Gastroesophageal sphincter (tissue), 4 donors: ENCODE results near the gene ZNF485. TPM values are rescaled to one million over a fixed set of nuclear protein-coding genes. Genes with fewer than 3 reads are reported as not detected.

Experiments
- ATAC-seq: fragments of 150-250 bp; one replicate; pipeline ENCODE4 v1.9.1; 2016; ENCODE audit warnings: mild to moderate bottlenecking, moderate library complexity
- H3K27ac ChIP-seq, 4 donors: fragments of 200-600 bp; sonication (generic) in 3 of 4; 1 replicate in 3 of 4; 2 replicates in 1 of 4; pipeline ENCODE4 v1.5.1; 2016 to 2019
- H3K27me3 ChIP-seq: fragments of 200-600 bp; sonication (generic); one replicate; pipeline ENCODE4 v1.5.1; 2019
- H3K36me3 ChIP-seq, 2 donors: fragments of 200-600 bp; sonication (generic); one replicate each; pipeline ENCODE4 v1.5.1; 2019; ENCODE audit warnings: control low read depth in 1 of 2
- H3K4me1 ChIP-seq, 3 donors: fragments of 200-600 bp; sonication (generic); 1 replicate in 2 of 3; 2 replicates in 1 of 3; pipeline ENCODE4 v1.5.1; 2016 to 2019; ENCODE audit warnings: control low read depth in 2 of 3
- H3K4me3 ChIP-seq, 2 donors: fragments of 200-600 bp; sonication (generic); one replicate each; pipeline ENCODE4 v1.5.1; 2019; ENCODE audit warnings: mild to moderate bottlenecking in 1 of 2, moderate library complexity in 1 of 2
- H3K9me3 ChIP-seq, 3 donors: fragments of 200-600 bp; sonication (generic); one replicate each; pipeline ENCODE4 v1.5.1; 2017 to 2019; ENCODE audit warnings: control low read depth in 2 of 3
- CTCF ChIP-seq, 4 experiments: fragments of 200-600 bp in 2 of 4; fragments of 450-650 bp in 2 of 4; sonication (generic) in 1 of 4; IDR thresholded peaks; one replicate each; pipeline ENCODE4 v1.5.1; 2017 to 2019; ENCODE audit warnings: antibody characterized with exemption in 4 of 4, mild to moderate bottlenecking in 2 of 4, moderate library complexity in 2 of 4
- EP300 ChIP-seq: sonication (generic); formaldehyde crosslinking; IDR thresholded peaks from one replicate; pipeline ENCODE4 v1.6.1; 2017; ENCODE audit warnings: antibody characterized with exemption, mild to moderate bottlenecking
- POLR2A ChIP-seq, 2 donors: fragments of 450-650 bp; IDR thresholded peaks; one replicate each; pipeline ENCODE4 v1.6.1; 2017; ENCODE audit warnings: antibody characterized with exemption in 2 of 2, mild to moderate bottlenecking in 2 of 2, moderate library complexity in 1 of 2
- POLR2AphosphoS5 ChIP-seq: sonication (generic); formaldehyde crosslinking; IDR thresholded peaks from one replicate; pipeline ENCODE4 v1.6.1; 2017; ENCODE audit warnings: antibody characterized with exemption
- WGBS, 2 donors: methylation state at CpG; one replicate each; pipeline ENCODE4 v1.1.5; 2018; ENCODE audit warnings: low coverage in 1 of 2; 5-methylcytosine and 5-hydroxymethylcytosine counted together
- total RNA-seq, 4 donors: library from RNA; depleted of rRNA; stranded (reverse); fragments of >200 nt; gene quantifications; one replicate each; pipeline ENCODE4 v1.1.0, GENCODE V29; 2016

The ZNF485 gene
- total RNA-seq, 4 donors from 2014 or later, result 2.2 to 4.5 (median 2.4) TPM

GRCh38 chr10:43591303-43591904, 14.8 kb upstream of the ZNF485 start:
- no peak for ATAC-seq
- Histone ChIP-seq H3K27ac (no peak overlapping the region), H3K27me3 (no peaks in the 10 kb centered on the region), H3K4me1 (no peaks in the 10 kb centered on the region), H3K36me3 (no peaks in the 10 kb centered on the region), H3K9me3 (peaks cover 0 to 10% (median 0%) of the 10 kb centered on the region in 3 donors), H3K4me3 (no peak overlapping the region)
- 84 to 98% methylated on average over 4 to 5 of the region's 5 CpGs for WGBS, 2 donors
- no peak for TF ChIP-seq EP300
- no peak for TF ChIP-seq CTCF (IDR thresholded peaks at IDR 0.05)
- no peak for TF ChIP-seq POLR2AphosphoS5
- TF ChIP-seq POLR2A (IDR thresholded peaks at IDR 0.05), result no peak

- ATAC-seq, result no peak
- peak overlapping the region in 1 of 2 donors; percentile 26 for H3K4me3 ChIP-seq
- H3K4me1 ChIP-seq, result no peaks in the 10 kb centered on the region
- WGBS, 2 donors, result 28 to 57% methylated on average over 3 to 8 of the region's 8 CpGs
- H3K27me3 ChIP-seq, result no peaks in the 10 kb centered on the region
- no peak overlapping the region for H3K27ac ChIP-seq
- peaks cover 0 to 10% (median 0%) of the 10 kb centered on the region in 3 donors for H3K9me3 ChIP-seq
- no peak for TF ChIP-seq POLR2A (IDR thresholded peaks at IDR 0.05)
- no peak for TF ChIP-seq CTCF (IDR thresholded peaks at IDR 0.05)
- TF ChIP-seq POLR2AphosphoS5, result no peak
- TF ChIP-seq EP300, result no peak
- H3K36me3 ChIP-seq, result no peaks in the 10 kb centered on the region
These were observed 11.2 kb upstream of the ZNF485 start for GRCh38 chr10:43594944-43595589.

- 57 to 67% methylated on average over 3 to 7 of the region's 7 CpGs for WGBS, 2 donors
- ATAC-seq, result no peak
- Histone ChIP-seq H3K9me3 (peaks cover 0 to 10% (median 0%) of the 10 kb centered on the region in 3 donors), H3K27ac (no peak overlapping the region), H3K27me3 (no peaks in the 10 kb centered on the region), H3K36me3 (no peaks in the 10 kb centered on the region), H3K4me3 (no peak overlapping the region), H3K4me1 (no peaks in the 10 kb centered on the region)
- TF ChIP-seq EP300 (no peak), POLR2AphosphoS5 (no peak), CTCF (IDR thresholded peaks at IDR 0.05) (no peak), POLR2A (IDR thresholded peaks at IDR 0.05) (no peak)
These were observed 10.4 kb upstream of the ZNF485 start for GRCh38 chr10:43595739-43596298.

GRCh38 chr10:43596546-43596945, 9.7 kb upstream of the ZNF485 start:
- no peak overlapping the region for H3K27ac ChIP-seq
- H3K4me1 ChIP-seq, result no peaks in the 10 kb centered on the region
- ATAC-seq, result no peak
- WGBS, 2 donors, result 76% methylated on average over 2 of the region's 4 CpGs; no CpG with 5 or more reads in 1 of the 2 donors
- H3K27me3 ChIP-seq, result no peaks in the 10 kb centered on the region
- TF ChIP-seq POLR2A (IDR thresholded peaks at IDR 0.05) (no peak), POLR2AphosphoS5 (no peak), CTCF (IDR thresholded peaks at IDR 0.05) (no peak), EP300 (no peak)
- H3K9me3 ChIP-seq, result peaks cover 0 to 5% (median 0%) of the 10 kb centered on the region in 3 donors
- H3K36me3 ChIP-seq, result no peaks in the 10 kb centered on the region
- no peak overlapping the region for H3K4me3 ChIP-seq
